CD14-positive monocyte (primary cell): ENCODE data around the gene DCC. TPM values are rescaled to one million over a fixed set of nuclear protein-coding genes. Genes with fewer than 3 reads are reported as not detected.

Experiments used
- DNase-seq, 3 donors: peaks; one replicate each; pipeline ENCODE4 v3.0.0-alpha.2; 2011 to 2022
- H2AFZ ChIP-seq: 2 replicates; pipeline ENCODE4 v1.6.0; 2012; ENCODE audit warnings: mild to moderate bottlenecking, low read depth, low read length, inconsistent platforms; ENCODE audit not compliant: insufficient read depth, poor library complexity, severe bottlenecking
- H3K27ac ChIP-seq, 2 donors: 1 replicate in 1 of 2; 2 replicates in 1 of 2; pipeline ENCODE4 v1.5.1; 2012 to 2013; ENCODE audit warnings: low read length in 2 of 2, control low read depth in 1 of 2, inconsistent platforms in 1 of 2, low read depth in 1 of 2, mild to moderate bottlenecking in 1 of 2
- H3K27me3 ChIP-seq, 2 donors: one replicate each; pipeline versions ENCODE4 v1.6.0 to v1.6.1; 2011 to 2013; ENCODE audit warnings: low read length in 2 of 2; ENCODE audit not compliant: control insufficient read depth in 2 of 2, insufficient read depth in 2 of 2
- H3K36me3 ChIP-seq, 2 donors: replicated peaks in 1 of 2; 1 replicate in 1 of 2; 2 replicates in 1 of 2; pipeline versions ENCODE4 v1.5.1 to v1.6.1; 2012 to 2013; ENCODE audit warnings: low read length in 2 of 2, control low read depth in 1 of 2, inconsistent platforms in 1 of 2, mild to moderate bottlenecking in 1 of 2; ENCODE audit not compliant: insufficient read depth in 2 of 2, control insufficient read depth in 1 of 2
- H3K4me1 ChIP-seq, 2 donors: 1 replicate in 1 of 2; 2 replicates in 1 of 2; pipeline versions ENCODE4 v1.5.1 to v1.6.1; 2012 to 2013; ENCODE audit warnings: low read length in 2 of 2, control low read depth in 1 of 2, inconsistent platforms in 1 of 2, mild to moderate bottlenecking in 1 of 2, moderate library complexity in 1 of 2; ENCODE audit not compliant: insufficient read depth in 2 of 2, control insufficient read depth in 1 of 2
- H3K4me2 ChIP-seq: replicated peaks from 2 replicates; pipeline ENCODE3; 2012; ENCODE audit warnings: low read length, moderate library complexity, mild to moderate bottlenecking; ENCODE audit not compliant: poor library complexity, severe bottlenecking; ENCODE audit errors: extremely low read depth
- H3K4me3 ChIP-seq, 3 experiments: fragments of 200-600 bp in 1 of 3; sonication (generic) in 1 of 3; replicated peaks in 1 of 3; 1 replicate in 2 of 3; 2 replicates in 1 of 3; pipeline ENCODE4 v1.5.1; 2011 to 2013; ENCODE audit warnings: low read length in 3 of 3, mild to moderate bottlenecking in 3 of 3, control low read depth in 2 of 3, low read depth in 2 of 3, inconsistent platforms in 1 of 3, moderate library complexity in 1 of 3
- H3K79me2 ChIP-seq: 2 replicates; pipeline ENCODE4 v1.6.0; 2012; ENCODE audit warnings: mild to moderate bottlenecking, control low read depth, inconsistent platforms, low read length, moderate library complexity; ENCODE audit not compliant: insufficient read depth
- H3K9ac ChIP-seq: 2 replicates; pipeline ENCODE4 v1.6.0; 2017; ENCODE audit warnings: low read length, mild to moderate bottlenecking; ENCODE audit not compliant: insufficient read depth, poor library complexity, severe bottlenecking
- H3K9me3 ChIP-seq, 2 donors: replicated peaks in 1 of 2; 1 replicate in 1 of 2; 2 replicates in 1 of 2; pipeline versions ENCODE4 v1.5.1 to v1.6.1; 2012 to 2013; ENCODE audit warnings: low read length in 2 of 2, control low read depth in 1 of 2; ENCODE audit not compliant: control insufficient read depth in 1 of 2, insufficient read depth in 1 of 2
- H4K20me1 ChIP-seq: 2 replicates; pipeline ENCODE4 v1.6.0; 2012; ENCODE audit warnings: mild to moderate bottlenecking, low read length, control low read depth, moderate library complexity; ENCODE audit not compliant: insufficient read depth
- H3K27ac Mint-ChIP-seq, 7 donors: one replicate each; pipeline ENCODE4 v1.8.0; 2020; ENCODE audit warnings: mild to moderate bottlenecking in 7 of 7, mixed read lengths in 7 of 7, moderate library complexity in 6 of 7, inconsistent platforms in 2 of 7
- H3K27me3 Mint-ChIP-seq, 3 donors: one replicate each; pipeline ENCODE4 v1.8.0; 2021 to 2022; ENCODE audit warnings: low read depth in 3 of 3, mild to moderate bottlenecking in 3 of 3, mixed read lengths in 3 of 3, moderate library complexity in 3 of 3, inconsistent platforms in 1 of 3
- H3K36me3 Mint-ChIP-seq, 2 donors: one replicate each; pipeline ENCODE4 v1.8.0; 2020; ENCODE audit warnings: mixed read lengths in 2 of 2, inconsistent platforms in 1 of 2, mild to moderate bottlenecking in 1 of 2
- H3K4me1 Mint-ChIP-seq: one replicate; pipeline ENCODE4 v1.8.0; 2020; ENCODE audit warnings: mild to moderate bottlenecking, mixed read lengths
- H3K4me3 Mint-ChIP-seq, 2 donors: one replicate each; pipeline ENCODE4 v1.8.0; 2020; ENCODE audit warnings: mild to moderate bottlenecking in 2 of 2, mixed read lengths in 2 of 2, moderate library complexity in 1 of 2
- H3K9me3 Mint-ChIP-seq, 7 donors: one replicate each; pipeline ENCODE4 v1.8.0; 2020 to 2022; ENCODE audit warnings: mixed read lengths in 7 of 7, mild to moderate bottlenecking in 6 of 7, moderate library complexity in 6 of 7, inconsistent platforms in 2 of 7
- CTCF ChIP-seq: fragments of 200-600 bp; IDR thresholded peaks from one replicate; pipeline ENCODE4 v1.8.0; 2022; ENCODE audit warnings: antibody characterized with exemption, mild to moderate bottlenecking
- WGBS: methylation state at CpG from one replicate; pipeline ENCODE4 v1.1.5; 2013; ENCODE audit warnings: missing lambda C conversion rate; ENCODE audit not compliant: insufficient coverage; 5-methylcytosine and 5-hydroxymethylcytosine counted together
- intact Hi-C, 2 donors: fragments of 100-400 bp; cut with micrococcal nuclease; formaldehyde crosslinking; loops; one replicate each; pipeline versions ENCODE4 v1.15.0 to v1.15.1; 2023
- polyA plus RNA-seq, 3 donors: library from polyadenylated mRNA; depleted of rRNA in 1 of 3; unstranded in 2 of 3; stranded (reverse) in 1 of 3; fragments of 300-500 nt in 2 of 3; fragments of >200 nt in 1 of 3; fragmentation: Illumina TruSeq in 2 of 3; gene quantifications; 1 replicate in 2 of 3; 2 replicates in 1 of 3; pipeline ENCODE4 v1.2.3, GENCODE V29; 2012 to 2021

DCC gene
- polyA plus RNA-seq, 3 donors, result not detected

DNA sequence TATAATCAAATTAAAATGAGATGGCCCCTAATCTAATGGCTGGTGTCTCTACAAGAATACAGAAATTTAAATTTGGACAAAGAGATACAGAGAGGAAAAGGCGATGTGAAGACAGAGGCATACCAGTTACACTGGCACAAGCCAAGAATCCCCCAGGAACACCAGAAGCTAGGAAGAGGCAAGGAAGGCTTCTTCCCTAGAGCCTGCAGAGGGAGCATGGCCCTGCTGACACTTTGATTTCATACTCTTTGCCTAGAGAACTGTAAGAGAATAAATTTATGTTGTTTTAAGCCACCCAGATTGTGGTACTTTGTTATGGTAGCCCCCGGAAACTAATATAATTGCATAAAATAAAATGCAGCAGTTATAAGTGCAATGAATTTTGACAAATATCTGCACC lies 1213.0 kb downstream of the DCC start:
- Histone ChIP-seq H3K36me3 (no peaks in the 10 kb centered on the region), H3K4me1 (no peaks in the 10 kb centered on the region), H3K9me3 (peaks cover 0 to 4% of the 10 kb centered on the region in 2 donors), H3K4me2 (no peak overlapping the region), H3K27me3 (no peaks in the 10 kb centered on the region), H3K27ac (no peak overlapping the region), H2AFZ (no peak overlapping the region), H3K9ac (no peak overlapping the region), H3K4me3 (no peak overlapping the region), H4K20me1 (no peaks in the 10 kb centered on the region), H3K79me2 (no peaks in the 10 kb centered on the region)
- no peak for TF ChIP-seq CTCF
- no peak for DNase-seq
- intact Hi-C loops, result no loop called here
- H3K4me1 Mint-ChIP-seq, result no peaks in the 10 kb centered on the region
- peaks cover 0 to 8% (median 2%) of the 10 kb centered on the region in 7 donors for H3K9me3 Mint-ChIP-seq
- no peaks in the 10 kb centered on the region for H3K27me3 Mint-ChIP-seq
- no peaks in the 10 kb centered on the region for H3K36me3 Mint-ChIP-seq
- H3K27ac Mint-ChIP-seq, result no peak overlapping the region
- no CpG with 5 or more reads among the region's 2 CpGs for WGBS
- no peak overlapping the region for H3K4me3 Mint-ChIP-seq

DNA sequence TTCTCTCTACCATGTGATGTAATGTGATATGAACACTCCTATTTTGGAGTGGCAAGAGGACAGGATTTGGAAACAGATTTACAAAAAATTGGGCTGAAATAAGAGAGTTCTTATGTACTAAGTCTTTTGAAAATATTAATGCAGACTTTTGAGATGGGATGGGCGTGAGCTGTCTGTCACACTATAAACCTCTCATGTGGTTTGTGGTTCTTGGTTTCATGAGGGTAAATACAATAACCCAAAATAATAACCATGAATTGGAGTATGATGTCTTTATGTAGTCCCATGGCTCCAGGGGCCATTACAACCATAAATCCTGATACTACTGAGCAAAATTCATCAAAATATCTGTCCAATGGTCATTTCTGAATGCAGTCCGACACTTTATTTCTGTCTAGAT lies 1216.5 kb downstream of the DCC start:
- H3K27ac Mint-ChIP-seq, result no peak overlapping the region
- no peak overlapping the region for H3K27ac ChIP-seq
- no peaks in the 10 kb centered on the region for H3K79me2 ChIP-seq
- H3K4me3 ChIP-seq, result no peak overlapping the region
- H3K36me3 ChIP-seq, result no peaks in the 10 kb centered on the region
- no peak overlapping the region for H2AFZ ChIP-seq
- H3K4me1 Mint-ChIP-seq, result no peaks in the 10 kb centered on the region
- no peaks in the 10 kb centered on the region for H3K36me3 Mint-ChIP-seq
- peaks cover 0 to 6% (median 3%) of the 10 kb centered on the region in 7 donors for H3K9me3 Mint-ChIP-seq
- TF ChIP-seq CTCF, result no peak
- WGBS, result no CpG with 5 or more reads among the region's 2 CpGs
- no peaks in the 10 kb centered on the region for H3K4me1 ChIP-seq
- peaks cover 0 to 4% of the 10 kb centered on the region in 2 donors for H3K9me3 ChIP-seq
- H3K4me2 ChIP-seq, result no peak overlapping the region
- no peak overlapping the region for H3K9ac ChIP-seq
- H3K4me3 Mint-ChIP-seq, result no peak overlapping the region
- DNase-seq, result no peak
- intact Hi-C loops, result no loop called here
- no peaks in the 10 kb centered on the region for H3K27me3 Mint-ChIP-seq
- H4K20me1 ChIP-seq, result no peaks in the 10 kb centered on the region
- no peaks in the 10 kb centered on the region for H3K27me3 ChIP-seq
